Left ventricle myocardium superior (tissue), 1 donor: Measurements from ENCODE around the gene KCNT1. TPM values are rescaled to one million over a fixed set of nuclear protein-coding genes. Genes with fewer than 3 reads are reported as not detected.

Experiments used
- ATAC-seq: fragments of 200-7000 bp; cut with Tn5 transposase; one replicate; pipeline ENCODE4 v1.9.1; 2020; ENCODE audit warnings: mild to moderate bottlenecking, moderate library complexity
- DNase-seq: peaks from one replicate; pipeline ENCODE4 v3.0.0-alpha.2; 2020
- intact Hi-C: fragments of 100-400 bp; cut with micrococcal nuclease; formaldehyde crosslinking; loops from one replicate; pipeline ENCODE4 v1.11.0; 2022
- total RNA-seq: library from RNA; stranded (reverse); fragmentation: NEBNext Ultra II Directional; extraction: Animal tissue kit (Norgen Biotek cat#: 25700); gene quantifications from one replicate; pipeline ENCODE4 v1.2.1, GENCODE V29; 2021
- donor health status: DM: no; HTN: yes; CAD: no; lungs with severe emphysema.

The KCNT1 gene
- total RNA-seq, 1 donor from 2014 or later: 3.1 TPM

DNA sequence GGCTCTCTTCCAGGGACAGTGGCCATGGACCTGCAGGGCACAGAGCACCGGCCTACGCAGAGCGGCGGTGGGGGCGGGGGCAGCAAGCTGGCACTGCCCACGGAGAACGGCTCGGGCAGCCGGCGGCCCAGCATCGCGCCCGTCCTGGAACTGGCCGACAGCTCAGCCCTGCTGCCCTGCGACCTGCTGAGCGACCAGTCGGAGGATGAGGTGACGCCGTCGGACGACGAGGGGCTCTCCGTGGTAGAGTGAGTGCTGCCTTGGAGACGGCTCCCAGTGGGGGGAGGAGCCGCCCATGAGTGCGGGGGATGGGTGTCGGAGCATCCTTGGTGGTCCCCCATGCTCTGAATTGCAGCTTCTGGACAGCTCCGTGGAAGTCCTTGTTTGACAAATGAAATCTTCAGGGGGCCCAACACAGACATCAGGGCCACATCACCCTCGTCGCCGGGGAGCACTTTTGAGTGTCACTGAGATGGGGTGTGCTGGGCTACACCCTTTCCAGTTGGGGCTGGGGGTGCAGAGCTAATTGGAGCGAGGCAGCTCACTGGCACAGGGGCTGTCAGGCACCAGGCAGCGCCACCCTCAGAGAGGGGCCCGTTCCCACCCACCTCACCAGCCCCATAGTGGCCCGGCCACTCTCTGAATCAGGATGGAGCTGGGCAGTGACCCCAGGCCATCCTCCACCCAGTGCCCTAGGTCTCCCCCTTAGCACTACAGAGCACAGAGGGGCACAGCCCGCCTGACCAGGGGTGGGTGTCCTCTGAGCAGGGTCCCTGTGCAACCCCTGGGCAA is 70.9 kb downstream of the KCNT1 start:
- DNase-seq (no peak), ATAC-seq (no peak)
- intact Hi-C loops: no loop called here

DNA sequence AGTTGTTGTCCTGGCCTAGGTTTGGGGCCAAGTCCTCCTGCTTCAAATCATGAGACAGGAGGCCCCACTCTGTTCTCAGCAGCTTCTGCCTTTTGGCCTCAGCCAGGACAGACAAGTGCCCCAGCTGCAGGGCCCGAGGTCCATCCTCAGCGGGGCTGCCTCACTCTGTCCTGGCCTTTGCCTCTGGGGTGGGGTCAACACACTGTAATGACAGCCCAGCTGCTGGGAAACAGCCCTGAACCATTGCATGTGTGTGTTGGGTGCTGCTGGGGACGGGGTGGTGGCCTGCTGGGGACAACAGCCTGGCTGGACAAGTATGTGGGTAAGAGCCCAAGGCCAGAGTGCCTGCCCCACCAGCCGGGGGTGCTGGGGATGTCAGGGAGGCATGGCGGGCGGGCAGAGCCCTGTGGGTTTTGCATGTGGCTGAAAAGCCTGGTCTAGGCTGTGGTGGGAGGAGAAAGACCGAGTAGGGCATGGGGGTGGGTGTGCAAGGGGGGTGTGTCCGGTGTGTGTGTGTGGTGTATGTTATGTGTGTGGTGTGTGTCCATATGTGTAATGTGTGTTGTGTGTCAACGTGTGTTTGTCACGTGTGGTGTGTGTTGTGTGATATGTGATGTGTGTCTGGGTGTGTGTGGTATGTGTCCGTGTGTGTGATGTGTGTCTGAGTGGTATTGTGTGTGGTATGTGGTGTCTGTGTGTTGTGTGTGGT is 71.7 kb downstream of the KCNT1 start:
- DNase-seq (no peak), ATAC-seq (no peak)
- intact Hi-C loops: no loop called here

DNA sequence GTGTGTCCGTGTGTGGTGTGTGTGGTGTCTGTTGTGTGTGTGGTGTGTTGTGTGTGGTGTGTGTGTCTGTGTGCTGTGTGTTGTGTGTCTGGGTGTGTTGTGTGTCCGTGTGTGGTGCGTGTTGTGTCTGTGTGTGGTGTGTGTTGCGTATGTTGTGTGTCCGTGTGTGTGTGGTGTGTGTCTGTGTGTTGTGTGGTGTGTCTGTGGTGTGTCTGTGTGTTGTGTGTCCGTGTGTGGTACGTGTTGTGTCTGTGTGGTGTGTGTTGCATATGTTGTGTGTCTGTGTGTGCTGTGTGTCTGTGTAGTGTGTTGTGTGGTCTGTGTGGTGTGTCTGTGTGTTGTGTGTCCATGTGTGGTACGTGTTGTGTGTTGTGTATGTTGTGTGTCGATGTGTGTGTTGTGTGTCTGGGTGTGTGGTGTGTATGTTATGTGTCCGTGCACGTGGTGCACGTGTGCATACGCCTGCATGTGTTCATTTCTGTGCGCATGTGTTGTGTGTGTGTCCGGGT is 72.3 kb downstream of the KCNT1 start:
- DNase-seq (no peak), ATAC-seq (no peak)
- intact Hi-C loops: no loop called here

DNA sequence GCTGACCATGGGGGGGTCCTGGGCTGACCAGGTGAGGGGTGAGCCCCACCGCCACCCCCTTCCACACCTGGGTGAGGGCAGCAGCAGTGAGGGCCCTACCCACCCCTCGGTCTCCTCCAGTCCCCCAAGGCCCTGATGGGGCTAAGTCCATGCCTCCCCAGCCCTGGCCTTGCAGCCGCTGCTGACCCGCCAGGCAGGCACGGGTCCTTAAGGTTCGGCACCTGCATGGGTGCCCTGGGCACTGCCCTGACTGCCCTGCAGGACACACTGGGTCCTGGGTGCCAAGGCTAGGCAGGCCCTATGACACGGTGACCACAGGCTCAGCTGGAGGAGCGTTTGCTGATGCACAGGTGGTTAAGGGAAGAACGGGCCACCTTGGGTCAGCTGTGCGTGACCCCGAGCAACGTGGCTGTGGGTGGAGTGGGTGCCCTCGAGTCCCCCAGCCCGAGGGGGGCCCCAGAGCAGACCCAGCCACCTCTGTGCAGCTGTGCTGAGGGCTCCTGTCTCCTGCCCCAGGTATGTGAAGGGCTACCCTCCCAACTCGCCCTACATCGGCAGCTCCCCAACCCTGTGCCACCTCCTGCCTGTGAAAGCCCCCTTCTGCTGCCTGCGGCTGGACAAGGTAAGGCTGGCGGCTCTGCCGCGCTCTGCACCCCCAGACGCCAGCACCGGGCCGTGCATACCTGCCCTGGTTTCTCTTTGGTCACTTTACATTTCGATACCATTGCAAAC is 73.0 kb downstream of the KCNT1 start:
- DNase-seq (no peak), ATAC-seq (no peak)
- intact Hi-C loops: no loop called here

DNA sequence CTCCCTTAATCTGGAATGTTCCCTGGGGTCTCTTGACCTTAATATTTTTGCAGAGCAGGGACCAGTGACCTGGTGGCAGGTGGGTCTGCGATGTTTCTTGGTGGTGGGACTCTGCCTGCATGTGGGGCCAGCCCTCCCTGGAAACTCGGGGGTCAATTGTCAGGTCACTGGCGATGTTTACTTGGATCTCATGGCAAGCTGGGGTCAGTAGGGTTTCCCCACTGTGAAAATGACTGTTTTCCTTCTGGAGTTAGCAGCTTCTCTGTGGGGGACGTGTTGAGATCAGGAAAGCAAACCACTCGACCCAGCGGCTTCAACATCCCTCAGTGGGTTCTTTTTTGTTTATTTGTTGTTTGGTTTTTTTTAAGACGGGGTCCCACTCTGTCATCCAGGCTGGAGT is 73.9 kb downstream of the KCNT1 start:
- ATAC-seq: no peak
- no peak for DNase-seq
- intact Hi-C loops: no loop called here

- DNase-seq: no peak
- no peak for ATAC-seq
- intact Hi-C loops: no loop called here
These were observed 75.1 kb downstream of the KCNT1 start for GRCh38 chr9:135776893-135777622.

DNA sequence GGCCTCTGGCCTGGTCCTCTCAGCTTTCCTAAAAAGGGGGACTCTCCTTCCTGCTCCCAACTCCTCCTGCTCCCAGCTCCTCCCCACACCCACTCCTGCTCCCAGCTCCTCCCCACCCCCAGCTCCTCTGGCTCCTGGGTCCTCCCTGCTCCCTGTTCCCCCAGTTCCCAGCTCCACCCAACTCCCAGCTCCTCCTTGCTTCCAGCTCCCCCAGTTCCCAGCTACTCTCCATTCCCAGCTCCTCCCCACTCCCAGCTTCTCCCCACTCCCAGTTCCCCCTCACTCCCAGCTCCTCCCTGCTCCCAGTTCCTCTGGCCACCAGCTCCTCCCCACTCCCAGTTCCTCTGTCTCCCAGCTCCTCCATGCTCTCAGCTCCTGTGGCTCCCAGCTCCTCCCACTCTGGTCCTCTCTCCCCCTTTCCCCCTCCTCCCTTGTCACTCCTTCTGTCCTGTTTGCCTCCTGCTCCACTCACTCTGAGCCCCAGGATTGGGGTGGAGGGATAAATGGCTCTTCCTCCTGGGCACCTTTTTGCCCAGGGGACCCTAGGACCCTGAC is 75.7 kb downstream of the KCNT1 start:
- no peak for DNase-seq
- intact Hi-C loops: no loop called here
- ATAC-seq: no peak

GRCh38 chr9:135778421-135778820 is 76.4 kb downstream of the KCNT1 start:
- intact Hi-C loops: no loop called here

GRCh38 chr9:135779571-135779970 is 77.6 kb downstream of the KCNT1 start:
- intact Hi-C loops: no loop called here
- DNase-seq (no peak), ATAC-seq (no peak)

More at GRCh38 chr9:135778421-135778820, 76.4 kb downstream of the KCNT1 start:
- DNase-seq (no peak), ATAC-seq (no peak)

DNA sequence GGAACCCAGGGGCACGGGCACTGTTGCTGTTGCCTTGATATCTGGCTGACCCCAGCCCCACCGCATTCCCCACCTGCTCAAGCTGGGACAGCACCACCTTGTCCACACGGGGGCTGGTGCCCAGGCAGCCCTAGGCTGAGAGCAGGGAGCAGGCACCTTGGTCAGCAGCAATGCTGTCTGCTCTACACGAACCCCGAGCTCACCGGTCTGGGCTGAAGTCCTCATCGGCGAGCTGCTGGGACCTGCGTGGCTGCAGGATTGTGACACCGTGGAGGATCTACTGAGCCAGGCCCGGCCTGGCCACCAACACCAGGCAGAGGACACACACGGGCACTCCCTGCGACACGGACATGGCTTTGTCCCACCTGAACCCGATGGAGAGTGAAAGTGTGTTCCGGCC is 78.1 kb downstream of the KCNT1 start:
- ATAC-seq (no peak), DNase-seq (no peak)
- intact Hi-C loops: no loop called here

GRCh38 chr9:135780626-135781025 is 78.6 kb downstream of the KCNT1 start:
- intact Hi-C loops: no loop called here
- ATAC-seq (no peak), DNase-seq (no peak)

GRCh38 chr9:135782946-135783345 is 81.0 kb downstream of the KCNT1 start:
- DNase-seq: no peak
- intact Hi-C loops: no loop called here
- no peak for ATAC-seq

GRCh38 chr9:135783540-135784245 is 81.7 kb downstream of the KCNT1 start:
- ATAC-seq (no peak), DNase-seq (no peak)
- intact Hi-C loops: no loop called here

DNA sequence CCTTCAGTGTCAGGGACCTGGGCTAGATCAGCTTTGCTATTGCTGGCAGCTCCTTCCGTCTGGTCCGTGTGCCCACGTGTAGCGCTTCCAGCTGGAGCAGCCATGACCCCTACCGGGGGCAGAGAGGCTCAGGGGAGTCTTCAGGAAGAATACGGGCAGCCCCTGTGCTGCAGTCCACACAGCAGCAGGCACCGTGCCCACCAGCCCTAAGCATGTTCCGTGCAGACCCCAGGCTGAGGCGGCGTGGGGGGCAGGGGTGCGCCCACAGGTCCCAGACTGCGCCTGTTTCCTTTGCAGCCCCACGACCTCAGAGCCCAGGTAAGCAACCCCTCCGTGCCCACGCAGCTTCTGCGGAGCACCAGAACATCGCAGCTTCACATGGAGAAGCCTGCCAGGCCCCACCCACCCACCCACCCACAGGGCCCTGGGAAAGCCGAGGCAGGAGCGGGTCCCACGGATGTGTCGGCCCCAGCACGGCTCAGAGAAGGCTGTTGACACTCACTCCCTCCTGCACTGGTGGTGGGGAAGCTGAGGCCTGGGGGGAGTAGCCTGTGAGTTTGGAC is 83.1 kb downstream of the KCNT1 start:
- ATAC-seq: no peak
- intact Hi-C loops: no loop called here
- DNase-seq: no peak

DNA sequence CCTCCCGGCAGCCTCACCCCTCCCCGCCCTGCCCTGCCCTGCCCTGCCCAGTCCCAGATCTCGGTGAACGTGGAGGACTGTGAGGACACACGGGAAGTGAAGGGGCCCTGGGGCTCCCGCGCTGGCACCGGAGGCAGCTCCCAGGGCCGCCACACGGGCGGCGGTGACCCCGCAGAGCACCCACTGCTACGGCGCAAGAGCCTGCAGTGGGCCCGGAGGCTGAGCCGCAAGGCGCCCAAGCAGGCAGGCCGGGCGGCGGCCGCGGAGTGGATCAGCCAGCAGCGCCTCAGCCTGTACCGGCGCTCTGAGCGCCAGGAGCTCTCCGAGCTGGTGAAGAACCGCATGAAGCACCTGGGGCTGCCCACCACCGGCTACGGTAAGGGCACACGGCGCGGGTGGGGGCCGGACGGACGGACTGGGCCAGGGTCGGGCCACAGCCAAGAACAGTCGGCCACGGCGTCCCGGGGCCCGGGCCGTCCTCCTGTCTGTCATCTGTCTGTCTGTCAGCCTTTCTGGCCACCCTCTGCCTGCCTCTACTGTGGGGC is 84.2 kb downstream of the KCNT1 start:
- intact Hi-C loops: no loop called here
- ATAC-seq: no peak

DNA sequence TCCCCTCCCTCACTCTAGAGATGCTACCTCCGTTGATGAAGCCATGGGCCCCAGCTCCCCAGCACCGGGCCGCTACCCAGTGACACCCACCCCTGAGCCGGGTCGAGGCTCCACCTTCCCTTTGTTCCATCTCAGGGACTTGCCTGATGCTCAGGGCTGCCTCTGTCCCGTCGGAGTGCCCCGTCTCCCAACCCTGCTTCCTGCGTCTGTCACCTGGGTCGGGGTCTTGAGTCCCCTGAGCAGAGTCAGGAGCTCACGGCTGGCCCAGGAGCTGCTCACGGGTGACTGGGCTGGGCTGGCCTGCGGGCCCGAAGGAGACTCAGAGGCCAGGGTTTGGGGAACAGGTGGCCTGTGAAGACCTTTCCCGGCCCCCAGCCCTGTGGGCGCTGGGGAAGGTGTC is 85.3 kb downstream of the KCNT1 start:
- no peak for DNase-seq
- intact Hi-C loops: no loop called here
- ATAC-seq: no peak

More for the DNA sequence above, 84.2 kb downstream of the KCNT1 start:
- DNase-seq: no peak

DNA sequence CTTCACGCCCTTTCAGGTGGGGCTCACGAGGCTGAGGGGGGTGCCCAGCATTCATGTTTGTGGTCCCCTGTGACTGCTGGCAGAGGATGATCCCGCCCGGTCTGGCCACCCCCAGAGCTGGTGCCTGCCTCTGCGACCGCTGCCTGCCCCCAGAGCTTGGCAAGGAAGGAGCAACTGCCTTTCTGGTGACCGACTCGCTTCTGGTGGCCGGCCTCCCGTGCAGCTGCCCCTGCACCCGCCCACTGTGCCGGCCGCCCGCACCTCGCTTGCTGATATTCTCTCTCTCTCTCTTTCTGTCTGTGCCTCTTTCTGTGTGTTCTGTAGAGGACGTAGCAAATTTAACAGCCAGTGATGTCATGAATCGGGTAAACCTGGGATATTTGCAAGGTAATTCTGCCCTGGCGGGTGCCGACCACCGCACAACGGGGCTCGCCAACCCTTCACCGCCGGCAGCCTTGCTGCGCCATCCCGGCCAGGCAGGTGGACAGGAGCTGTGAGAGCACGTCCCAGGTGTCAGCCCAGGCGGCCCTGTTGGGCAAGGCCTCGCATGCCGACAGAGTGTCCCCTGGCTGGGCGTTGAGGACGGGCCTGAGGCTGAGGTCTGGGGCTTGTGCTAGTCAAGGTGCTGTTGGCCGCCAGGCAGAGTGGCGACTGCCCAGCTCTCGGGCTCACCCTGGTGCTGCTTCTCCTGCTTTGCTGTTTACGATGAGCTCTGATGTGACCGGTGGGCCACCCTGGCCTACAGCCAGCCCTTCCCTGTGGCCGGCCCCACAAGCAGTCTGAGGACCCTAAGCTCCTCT is 86.0 kb downstream of the KCNT1 start:
- ATAC-seq (no peak), DNase-seq (no peak)
- intact Hi-C loops: no loop called here
